IPS-18a (cell line): Measurements from ENCODE around the gene CHTOP.
A peak's percentile ranks its signal among the peaks of the same experiment; 100 is the strongest.
"Not testable (repeated sequence)": the region's sequence is repeated elsewhere in the genome, so short reads cannot be mapped to it uniquely, and the experiment has no call there.

ENCODE experiments used
- H3K27ac ChIP-seq: one replicate; pipeline ENCODE4 v1.5.1; 2013; ENCODE audit warnings: low read length
- H3K27me3 ChIP-seq: one replicate; pipeline ENCODE4 v1.6.1; 2013; ENCODE audit warnings: mild to moderate bottlenecking, low read length; ENCODE audit not compliant: control insufficient read depth, insufficient read depth
- H3K36me3 ChIP-seq: one replicate; pipeline ENCODE4 v1.6.1; 2013; ENCODE audit warnings: low read depth, low read length; ENCODE audit not compliant: control insufficient read depth
- H3K4me1 ChIP-seq: one replicate; pipeline ENCODE4 v1.6.1; 2013; ENCODE audit warnings: low read depth, low read length; ENCODE audit not compliant: control insufficient read depth
- H3K4me3 ChIP-seq: one replicate; pipeline ENCODE4 v1.5.1; 2013; ENCODE audit warnings: low read length
- H3K9ac ChIP-seq: one replicate; pipeline ENCODE4 v1.6.1; 2013; ENCODE audit warnings: mild to moderate bottlenecking, low read length, moderate library complexity
- H3K9me3 ChIP-seq: one replicate; pipeline ENCODE4 v1.6.1; 2013; ENCODE audit warnings: low read depth, low read length; ENCODE audit not compliant: control insufficient read depth

Gene CHTOP

DNA sequence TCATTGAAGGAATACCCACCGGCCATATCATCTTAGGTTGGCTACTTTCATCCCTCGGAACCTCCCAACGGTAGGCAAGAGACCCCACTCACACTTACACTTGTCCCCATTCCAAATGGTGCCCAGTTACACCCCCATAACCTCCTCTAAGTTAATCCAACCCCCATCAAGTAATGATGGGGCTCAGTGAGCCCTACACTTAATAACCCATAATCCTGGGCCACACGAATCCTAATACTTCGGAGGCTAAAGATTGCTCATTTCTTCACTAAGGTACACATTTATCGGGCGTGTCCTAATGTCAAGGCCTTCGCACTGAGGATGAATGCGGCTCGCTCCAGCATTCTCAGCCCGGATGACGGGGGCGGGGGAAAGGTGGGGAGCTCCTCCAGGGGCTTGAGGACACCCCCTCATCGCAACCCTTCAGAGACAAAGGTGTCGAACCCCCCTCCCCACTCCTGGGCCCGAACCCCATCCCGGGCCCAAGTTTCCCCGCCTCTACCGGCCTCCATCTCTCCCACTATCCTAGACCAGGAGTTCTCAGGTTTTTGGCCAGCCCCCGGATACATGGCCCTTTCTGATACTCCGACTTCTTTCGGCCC is 36.5 kb downstream of the CHTOP start:
- Histone ChIP-seq H3K27me3 (no peaks in the 10 kb centered on the region), H3K4me3 (peak overlapping the region; percentile 96), H3K36me3 (peaks cover 45% of the 10 kb centered on the region), H3K9ac (peak overlapping the region; percentile 98), H3K9me3 (no peaks in the 10 kb centered on the region), H3K4me1 (peaks cover 6% of the 10 kb centered on the region), H3K27ac (peak overlapping the region; percentile 89)

DNA sequence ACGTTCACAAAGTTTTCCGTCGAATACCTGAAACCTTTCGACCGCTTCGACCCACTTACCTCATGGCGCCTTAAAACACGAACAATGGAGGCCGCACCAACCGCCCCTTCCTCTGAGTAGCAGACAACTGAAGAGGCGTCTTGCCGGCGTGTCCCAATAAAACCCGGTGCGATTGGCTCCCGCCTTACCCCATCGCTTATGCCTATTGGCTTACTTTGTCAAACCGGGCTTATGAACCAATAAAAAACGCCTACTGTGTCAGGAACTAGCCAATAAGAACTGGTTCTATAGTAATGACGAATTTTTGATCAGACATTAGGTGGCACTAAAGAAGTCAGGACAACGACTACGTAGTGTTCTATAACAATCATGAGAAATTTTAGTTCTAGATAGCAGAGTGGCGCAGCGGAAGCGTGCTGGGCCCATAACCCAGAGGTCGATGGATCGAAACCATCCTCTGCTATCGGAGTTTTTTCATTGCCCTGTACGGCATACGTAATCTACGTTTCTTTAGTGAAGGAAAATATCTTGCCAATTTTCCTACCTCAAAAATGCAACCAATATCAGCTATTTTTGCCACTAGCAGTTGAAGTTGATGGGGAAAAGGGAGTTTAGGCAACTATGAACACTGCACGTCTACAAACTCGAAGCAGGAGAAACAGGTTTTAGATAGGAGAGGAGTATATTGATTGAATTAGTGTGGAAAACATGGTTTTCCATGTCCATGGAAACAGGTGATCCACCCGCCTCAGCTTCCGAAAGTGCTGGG is 37.2 kb downstream of the CHTOP start, which contains the start of gene ILF2:
Gene ILF2, minus strand, starts transcription at position 135 of the 769 bp plus-strand sequence. Its CDS starts 71 bp downstream, at position 64.
- Histone ChIP-seq H3K27ac (peak within 1 kb of the TSS; percentile 89), H3K9ac (peak within 1 kb of the TSS; percentile 98), H3K4me3 (peak within 1 kb of the TSS; percentile 96)

DNA sequence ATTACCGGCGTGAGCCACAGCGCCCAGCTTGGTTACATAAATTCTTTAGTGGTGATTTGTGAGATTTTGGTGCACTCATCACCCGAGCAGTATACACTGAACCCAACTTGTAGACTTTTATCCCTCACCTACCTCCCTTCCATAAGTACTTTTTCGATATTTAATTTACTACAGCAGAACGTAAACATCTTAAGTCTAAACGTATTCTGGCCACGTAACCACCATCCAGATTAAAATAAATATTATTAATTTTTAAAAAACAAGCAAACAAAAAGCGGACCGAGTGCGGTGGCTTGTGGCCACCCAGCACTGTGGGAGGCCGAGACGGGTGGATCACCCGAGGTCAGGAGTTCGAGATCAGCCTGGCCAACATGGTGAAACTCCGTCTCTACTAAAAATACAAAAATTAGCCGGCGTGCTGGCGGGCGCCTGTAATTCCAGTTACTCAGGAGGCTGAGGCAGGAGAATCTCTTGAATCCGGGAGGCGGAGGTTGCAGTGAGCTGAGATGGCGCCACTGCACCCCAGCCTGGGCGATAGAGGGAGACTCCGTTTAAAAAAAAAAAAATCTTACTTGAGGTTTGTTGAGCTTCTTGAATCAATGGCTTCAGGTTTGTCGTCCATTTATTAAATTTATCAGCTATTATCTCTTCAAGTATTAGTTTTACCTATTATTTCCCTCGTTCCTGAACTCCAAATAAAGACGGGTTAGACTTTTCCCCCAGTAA is 37.9 kb downstream of the CHTOP start:
- peak overlapping the region; percentile 75 for H3K9ac ChIP-seq
- H3K36me3 ChIP-seq: peaks cover 31% of the 10 kb centered on the region
- not testable (repeated sequence) for H3K9me3 ChIP-seq, H3K27me3 ChIP-seq, H3K4me1 ChIP-seq
- peak overlapping the region; percentile 6 for H3K27ac ChIP-seq
- H3K4me3 ChIP-seq: peak overlapping the region; percentile 59

More for the DNA sequence above, 37.2 kb downstream of the CHTOP start, which contains the start of gene ILF2:
- H3K4me1 ChIP-seq: peaks cover 6% of the 10 kb centered on the region
- H3K9me3 ChIP-seq: no peaks in the 10 kb centered on the region
- H3K36me3 ChIP-seq: peaks cover 38% of the 10 kb centered on the region
- H3K27me3 ChIP-seq: no peaks in the 10 kb centered on the region

DNA sequence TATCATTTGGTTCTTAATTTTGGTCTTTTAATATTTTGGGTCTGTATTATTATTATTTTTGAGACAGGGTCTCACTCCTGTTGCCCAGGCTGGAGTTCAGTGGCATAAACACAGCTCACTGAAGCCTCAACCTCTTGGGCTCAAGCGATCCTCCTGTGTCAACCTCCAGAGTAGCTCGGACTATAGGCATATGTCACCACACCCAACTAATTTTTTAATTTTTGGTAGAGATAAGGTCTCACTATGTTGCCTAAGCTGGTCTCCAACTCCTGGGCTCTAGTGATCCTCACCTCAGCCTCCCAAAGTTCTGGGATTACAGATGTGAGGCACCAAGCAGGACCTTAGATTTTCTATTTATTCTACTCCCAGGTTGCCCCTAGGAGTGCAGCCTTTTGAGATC is 39.6 kb downstream of the CHTOP start:
- Histone ChIP-seq H3K4me1 (peaks cover 6% of the 10 kb centered on the region), H3K9ac (no peak overlapping the region), H3K27me3 (peaks cover 8% of the 10 kb centered on the region), H3K4me3 (no peak overlapping the region), H3K9me3 (no peaks in the 10 kb centered on the region), H3K36me3 (peaks cover 14% of the 10 kb centered on the region), H3K27ac (no peak overlapping the region)

DNA sequence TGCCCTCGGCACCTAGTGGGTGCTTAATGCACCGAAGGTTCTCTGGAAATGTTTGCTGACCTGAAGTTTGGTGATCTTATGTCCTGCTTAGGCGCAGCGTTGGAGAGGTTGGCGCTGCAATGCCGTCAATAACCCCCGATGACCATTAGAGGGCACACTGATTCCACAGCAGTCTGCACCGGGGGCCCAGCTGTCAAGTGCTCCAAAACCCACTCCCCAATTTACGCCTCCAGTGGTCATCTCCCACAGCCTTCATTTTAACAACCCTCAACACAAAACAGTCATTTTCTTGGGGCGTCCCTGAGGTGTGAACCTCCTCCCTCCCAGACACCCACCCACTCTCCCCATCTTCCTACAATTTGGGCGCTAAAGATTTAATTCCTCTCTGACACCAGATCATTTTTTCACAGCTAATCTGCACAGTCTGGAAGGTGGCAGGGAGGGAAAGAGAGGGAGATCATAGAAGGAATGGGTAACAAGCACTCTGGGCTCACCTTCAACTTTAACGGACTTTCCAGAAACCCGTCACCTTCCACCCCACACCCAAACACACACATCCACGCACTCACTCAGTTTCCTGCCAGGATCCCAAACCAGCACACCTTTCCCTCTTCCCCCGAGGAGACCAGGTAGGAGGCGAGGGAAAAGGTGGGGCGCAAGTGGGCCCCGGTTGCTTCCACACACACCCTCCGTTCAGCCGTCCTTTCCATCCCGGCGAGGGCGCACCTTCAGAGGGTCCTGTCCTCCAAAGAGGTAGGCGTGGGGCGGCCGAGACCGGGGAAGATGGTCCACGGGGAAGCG is 44.1 kb downstream of the CHTOP start:
- Histone ChIP-seq H3K27ac (no peak overlapping the region), H3K4me3 (peak overlapping the region; percentile 81), H3K9ac (no peak overlapping the region), H3K27me3 (peaks cover 33% of the 10 kb centered on the region), H3K9me3 (no peaks in the 10 kb centered on the region), H3K36me3 (no peaks in the 10 kb centered on the region), H3K4me1 (peaks cover 3% of the 10 kb centered on the region)

DNA sequence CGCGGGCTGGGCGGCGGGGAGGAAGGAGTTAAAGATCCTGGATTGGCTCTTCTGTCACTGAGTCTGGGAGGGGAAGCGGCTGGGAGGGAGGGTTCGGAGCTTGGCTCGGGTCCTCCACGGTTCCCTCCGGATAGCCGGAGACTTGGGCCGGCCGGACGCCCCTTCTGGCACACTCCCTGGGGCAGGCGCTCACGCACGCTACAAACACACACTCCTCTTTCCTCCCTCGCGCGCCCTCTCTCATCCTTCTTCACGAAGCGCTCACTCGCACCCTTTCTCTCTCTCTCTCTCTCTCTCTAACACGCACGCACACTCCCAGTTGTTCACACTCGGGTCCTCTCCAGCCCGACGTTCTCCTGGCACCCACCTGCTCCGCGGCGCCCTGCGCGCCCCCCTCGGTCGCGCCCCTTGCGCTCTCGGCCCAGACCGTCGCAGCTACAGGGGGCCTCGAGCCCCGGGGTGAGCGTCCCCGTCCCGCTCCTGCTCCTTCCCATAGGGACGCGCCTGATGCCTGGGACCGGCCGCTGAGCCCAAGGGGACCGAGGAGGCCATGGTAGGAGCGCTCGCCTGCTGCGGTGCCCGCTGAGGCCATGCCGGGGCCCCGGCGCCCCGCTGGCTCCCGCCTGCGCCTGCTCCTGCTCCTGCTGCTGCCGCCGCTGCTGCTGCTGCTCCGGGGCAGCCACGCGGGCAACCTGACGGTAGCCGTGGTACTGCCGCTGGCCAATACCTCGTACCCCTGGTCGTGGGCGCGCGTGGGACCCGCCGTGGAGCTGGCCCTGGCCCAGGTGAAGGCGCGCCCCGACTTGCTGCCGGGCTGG is 44.9 kb downstream of the CHTOP start, which contains the start of gene NPR1:
Gene NPR1, plus strand, starts transcription at position 170 of the 818 bp plus-strand sequence. Its CDS starts 421 bp downstream, at position 591.
- Histone ChIP-seq H3K9me3 (no peaks in the 10 kb centered on the region), H3K4me1 (peaks cover 3% of the 10 kb centered on the region), H3K27me3 (peaks cover 33% of the 10 kb centered on the region), H3K4me3 (peak within 1 kb of the TSS; percentile 81), H3K27ac (no peak within 1 kb of the TSS), H3K9ac (peak within 1 kb of the TSS; percentile 46), H3K36me3 (no peaks in the 10 kb centered on the region)

DNA sequence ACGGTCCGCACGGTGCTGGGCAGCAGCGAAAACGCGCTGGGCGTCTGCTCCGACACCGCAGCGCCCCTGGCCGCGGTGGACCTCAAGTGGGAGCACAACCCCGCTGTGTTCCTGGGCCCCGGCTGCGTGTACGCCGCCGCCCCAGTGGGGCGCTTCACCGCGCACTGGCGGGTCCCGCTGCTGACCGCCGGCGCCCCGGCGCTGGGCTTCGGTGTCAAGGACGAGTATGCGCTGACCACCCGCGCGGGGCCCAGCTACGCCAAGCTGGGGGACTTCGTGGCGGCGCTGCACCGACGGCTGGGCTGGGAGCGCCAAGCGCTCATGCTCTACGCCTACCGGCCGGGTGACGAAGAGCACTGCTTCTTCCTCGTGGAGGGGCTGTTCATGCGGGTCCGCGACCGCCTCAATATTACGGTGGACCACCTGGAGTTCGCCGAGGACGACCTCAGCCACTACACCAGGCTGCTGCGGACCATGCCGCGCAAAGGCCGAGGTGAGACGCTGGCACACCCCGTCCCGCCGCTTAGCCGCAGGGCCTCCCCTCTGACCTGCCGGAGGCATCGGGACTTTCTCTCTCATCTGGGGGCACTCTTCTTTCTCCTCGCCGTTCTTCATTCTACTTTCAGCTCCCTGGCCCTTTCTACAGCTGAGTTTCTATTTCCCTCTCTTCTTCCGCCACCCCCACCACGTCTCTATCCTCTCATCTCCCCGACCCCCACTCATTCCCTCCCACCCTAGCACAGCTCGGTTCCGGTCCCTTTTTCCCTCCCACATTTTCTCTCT is 45.7 kb downstream of the CHTOP start:
- Histone ChIP-seq H3K27ac (no peak overlapping the region), H3K27me3 (peaks cover 33% of the 10 kb centered on the region), H3K4me1 (peaks cover 3% of the 10 kb centered on the region), H3K9ac (peak overlapping the region; percentile 46), H3K4me3 (peak overlapping the region; percentile 81), H3K36me3 (no peaks in the 10 kb centered on the region), H3K9me3 (no peaks in the 10 kb centered on the region)

DNA sequence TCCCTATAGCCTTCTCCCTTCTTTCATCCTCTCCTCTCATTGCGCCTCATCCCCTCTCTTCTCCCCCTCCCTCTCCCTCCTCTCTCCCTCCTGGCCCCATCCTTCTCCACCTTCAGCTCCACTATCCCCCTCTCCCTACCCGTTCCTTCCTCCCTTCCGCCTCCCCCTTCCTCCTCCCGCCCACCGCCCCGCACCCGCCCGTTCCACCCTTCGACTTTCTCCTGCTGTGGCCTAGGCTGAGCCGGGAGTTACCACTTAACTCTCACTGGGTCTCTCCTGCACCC is 46.2 kb downstream of the CHTOP start:
- peak overlapping the region; percentile 46 for H3K9ac ChIP-seq
- H3K27ac ChIP-seq: no peak overlapping the region
- no peaks in the 10 kb centered on the region for H3K9me3 ChIP-seq
- H3K27me3 ChIP-seq: peaks cover 33% of the 10 kb centered on the region
- no peaks in the 10 kb centered on the region for H3K36me3 ChIP-seq
- H3K4me1 ChIP-seq: peaks cover 3% of the 10 kb centered on the region
- peak overlapping the region; percentile 81 for H3K4me3 ChIP-seq

DNA sequence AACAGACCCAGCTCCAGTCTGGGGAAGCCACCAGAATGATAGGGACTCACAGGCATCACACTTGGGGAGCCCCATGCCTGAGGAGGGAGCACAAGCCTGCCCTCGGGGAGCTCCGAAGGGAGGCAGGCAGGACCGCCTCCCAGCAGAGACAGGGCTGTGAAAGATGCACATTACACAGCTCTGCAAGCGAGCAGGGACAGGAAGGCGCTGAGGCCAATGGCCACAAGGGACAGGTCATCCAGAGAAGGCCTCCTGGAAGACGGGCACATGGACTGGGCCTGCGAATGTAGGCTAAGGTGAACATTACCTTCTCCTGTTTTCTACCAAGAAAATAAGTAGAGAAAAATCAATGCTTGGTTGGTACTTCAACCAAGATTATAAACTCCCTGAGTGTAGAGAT is 48.9 kb downstream of the CHTOP start:
- Histone ChIP-seq H3K9ac (no peak overlapping the region), H3K36me3 (peaks cover 8% of the 10 kb centered on the region), H3K4me3 (no peak overlapping the region), H3K27ac (no peak overlapping the region), H3K9me3 (no peaks in the 10 kb centered on the region), H3K27me3 (peaks cover 33% of the 10 kb centered on the region), H3K4me1 (peaks cover 3% of the 10 kb centered on the region)

DNA sequence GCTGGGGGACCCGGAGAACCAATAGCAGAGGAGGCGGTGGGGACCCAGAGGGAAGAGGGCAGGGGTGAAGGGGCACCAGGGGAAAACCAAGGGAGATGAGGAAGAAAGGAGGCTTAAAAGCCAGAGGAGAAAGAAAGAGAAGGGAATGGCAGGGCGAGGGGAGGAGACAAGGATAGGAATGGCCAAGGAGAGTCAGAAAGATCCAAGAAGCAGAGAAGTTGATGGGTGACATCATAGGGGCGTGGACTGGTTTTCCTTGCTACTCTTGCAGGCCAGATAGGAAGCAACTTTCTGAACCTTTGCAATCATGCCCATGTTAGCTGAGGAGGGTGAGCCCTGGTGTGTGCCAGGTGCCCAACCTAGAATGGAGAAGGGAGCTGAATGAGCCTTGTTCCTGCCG is 50.0 kb downstream of the CHTOP start:
- H3K27ac ChIP-seq: no peak overlapping the region
- peaks cover 3% of the 10 kb centered on the region for H3K4me1 ChIP-seq
- H3K27me3 ChIP-seq: peaks cover 22% of the 10 kb centered on the region
- H3K9me3 ChIP-seq: no peaks in the 10 kb centered on the region
- no peak overlapping the region for H3K4me3 ChIP-seq
- peaks cover 8% of the 10 kb centered on the region for H3K36me3 ChIP-seq
- H3K9ac ChIP-seq: no peak overlapping the region
